ENCODE measurements around the gene NAGPA. TPM values are rescaled to one million over a fixed set of nuclear protein-coding genes. Genes with fewer than 3 reads are reported as not detected.

NAGPA gene
- total RNA-seq, 1 experiment from 2014 or later: 12.5 TPM

- ChIA-PET CTCF (interaction anchor here (1.0 to 3.4 kb wide), 2 partner anchors 9 to 31 kb away, joined by 3 to 52 read pairs; partner anchors contain the start of gene NAGPA), POLR2A (no interaction called here)
- TF ChIP-seq TEAD1 (CRISPR knock-in tag; IDR thresholded peaks at IDR 0.05): no peak
- no peak for TF ChIP-seq ATF1 (CRISPR knock-in tag; IDR thresholded peaks at IDR 0.05)
- TF ChIP-seq NR1H2 (CRISPR knock-in tag; IDR thresholded peaks at IDR 0.05): no peak
- no peak for TF ChIP-seq ZNF671 (CRISPR knock-in tag; IDR thresholded peaks at IDR 0.05)
- TF ChIP-seq RORB (CRISPR knock-in tag; IDR thresholded peaks at IDR 0.05): no peak
- TF ChIP-seq ZSCAN18 (CRISPR knock-in tag; IDR thresholded peaks at IDR 0.05): no peak
- no peak for TF ChIP-seq CTCF (IDR thresholded peaks at IDR 0.05)
- no peak for TF ChIP-seq OVOL2 (CRISPR knock-in tag; IDR thresholded peaks at IDR 0.05; ENCODE audit: borderline replicate concordance)
- no peak for TF ChIP-seq ETV6 (CRISPR knock-in tag; IDR thresholded peaks at IDR 0.05)
- TF ChIP-seq ZMAT4 (CRISPR knock-in tag; IDR thresholded peaks at IDR 0.05): no peak
- ATAC-seq (no peak), DNase-seq (ENCODE audit: low spot score) (no peak)
- no peak overlapping the region for H3K4me3 Mint-ChIP-seq
- no peaks in the 10 kb centered on the region for H3K27me3 Mint-ChIP-seq (ENCODE audit: low read depth)
- no peak overlapping the region for H3K27ac Mint-ChIP-seq
- no peaks in the 10 kb centered on the region for H3K36me3 Mint-ChIP-seq
- no peaks in the 10 kb centered on the region for H3K4me1 Mint-ChIP-seq
- H3K9me3 Mint-ChIP-seq: no peaks in the 10 kb centered on the region
Observed at GRCh38 chr16:5027086-5027485, 6.6 kb downstream of the NAGPA start.

GRCh38 chr16:5026664-5027063 lies 7.1 kb downstream of the NAGPA start:
- ChIA-PET CTCF (interaction anchor here (1.0 to 3.4 kb wide), 2 partner anchors 9 to 32 kb away, joined by 3 to 52 read pairs; partner anchors contain the start of gene NAGPA), POLR2A (no interaction called here)
- DNase-seq (ENCODE audit: low spot score) (no peak), ATAC-seq (no peak)
- Mint-ChIP-seq H3K9me3 (no peaks in the 10 kb centered on the region), H3K4me3 (no peak overlapping the region), H3K4me1 (no peaks in the 10 kb centered on the region), H3K27me3 (ENCODE audit: low read depth) (no peaks in the 10 kb centered on the region), H3K36me3 (no peaks in the 10 kb centered on the region), H3K27ac (no peak overlapping the region)
- no peak for TF ChIP-seq ZNF416 (CRISPR knock-in tag; IDR thresholded peaks at IDR 0.05)
- no peak for TF ChIP-seq ZNF219 (CRISPR knock-in tag; IDR thresholded peaks at IDR 0.05; ENCODE audit: borderline replicate concordance)
- no peak for TF ChIP-seq NFYB (CRISPR knock-in tag; conservative IDR thresholded peaks at IDR 0.05; ENCODE audit: low read depth)
- TF ChIP-seq ATF6 (CRISPR knock-in tag; IDR thresholded peaks at IDR 0.05): no peak
- no peak for TF ChIP-seq ATF2 (CRISPR knock-in tag; IDR thresholded peaks at IDR 0.05; ENCODE audit: borderline replicate concordance, low read depth)
- TF ChIP-seq SMAD4 (CRISPR knock-in tag; IDR thresholded peaks at IDR 0.05): no peak
- no peak for TF ChIP-seq TCF7 (CRISPR knock-in tag; IDR thresholded peaks at IDR 0.05; ENCODE audit: low read depth)
- TF ChIP-seq CDX4 (CRISPR knock-in tag; IDR thresholded peaks at IDR 0.05; ENCODE audit: borderline replicate concordance): no peak

Measured in WTC11 (cell line).